Measurements from ENCODE around the gene RIMKLB. TPM values are rescaled to one million over a fixed set of nuclear protein-coding genes. Genes with fewer than 3 reads are reported as not detected.

RIMKLB gene
- total RNA-seq, 2 donors from 2014 or later: 4.3 to 6.0 TPM

DNA sequence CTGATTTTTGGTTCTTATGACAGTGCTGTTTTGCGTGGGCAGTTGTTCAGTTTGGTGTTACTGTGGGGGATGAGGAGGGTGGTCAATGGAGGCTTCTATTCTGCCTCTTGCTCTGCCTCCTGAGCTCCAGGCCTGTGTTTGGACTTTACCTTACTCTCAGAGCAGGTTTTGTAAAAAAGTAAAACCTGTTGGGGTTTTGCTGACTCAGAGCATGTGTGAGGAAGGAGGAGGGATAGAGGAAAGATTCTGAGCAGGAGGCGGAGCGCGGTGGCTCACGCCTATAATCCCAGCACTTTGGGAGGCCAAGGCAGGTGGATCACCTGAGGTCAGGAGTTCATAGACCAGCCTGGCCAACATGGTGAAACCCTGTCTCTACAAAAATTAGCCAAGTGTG lies 131.3 kb downstream of the RIMKLB start:
- TF ChIP-seq, protein P1, sequence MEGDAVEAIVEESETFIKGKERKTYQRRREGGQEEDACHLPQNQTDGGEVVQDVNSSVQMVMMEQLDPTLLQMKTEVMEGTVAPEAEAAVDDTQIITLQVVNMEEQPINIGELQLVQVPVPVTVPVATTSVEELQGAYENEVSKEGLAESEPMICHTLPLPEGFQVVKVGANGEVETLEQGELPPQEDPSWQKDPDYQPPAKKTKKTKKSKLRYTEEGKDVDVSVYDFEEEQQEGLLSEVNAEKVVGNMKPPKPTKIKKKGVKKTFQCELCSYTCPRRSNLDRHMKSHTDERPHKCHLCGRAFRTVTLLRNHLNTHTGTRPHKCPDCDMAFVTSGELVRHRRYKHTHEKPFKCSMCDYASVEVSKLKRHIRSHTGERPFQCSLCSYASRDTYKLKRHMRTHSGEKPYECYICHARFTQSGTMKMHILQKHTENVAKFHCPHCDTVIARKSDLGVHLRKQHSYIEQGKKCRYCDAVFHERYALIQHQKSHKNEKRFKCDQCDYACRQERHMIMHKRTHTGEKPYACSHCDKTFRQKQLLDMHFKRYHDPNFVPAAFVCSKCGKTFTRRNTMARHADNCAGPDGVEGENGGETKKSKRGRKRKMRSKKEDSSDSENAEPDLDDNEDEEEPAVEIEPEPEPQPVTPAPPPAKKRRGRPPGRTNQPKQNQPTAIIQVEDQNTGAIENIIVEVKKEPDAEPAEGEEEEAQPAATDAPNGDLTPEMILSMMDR (IDR thresholded peaks at IDR 0.05): no peak
- Histone ChIP-seq H3K27me3 (no peaks in the 10 kb centered on the region), H3K9ac (ENCODE audit: low read depth in 2 of 2, low read length in 2 of 2) (no peak overlapping the region), H3K27ac (no peak overlapping the region), H3K36me3 (no peaks in the 10 kb centered on the region), H3K4me1 (no peaks in the 10 kb centered on the region), H3K4me3 (no peak overlapping the region), H3K9me3 (no peaks in the 10 kb centered on the region)
- intact Hi-C loops (cut with DNase I): loop anchor here (10.0 kb wide), 1 partner anchor 144 kb away; no protein-coding TSS in a partner anchor
- DNase-seq: no peak

GRCh38 chr12:8829621-8830020 lies 131.8 kb downstream of the RIMKLB start:
- intact Hi-C loops (cut with DNase I): loop anchor here (10.0 kb wide), 1 partner anchor 145 kb away; no protein-coding TSS in a partner anchor
- H3K4me3 ChIP-seq: no peak overlapping the region
- DNase-seq: no peak
- no peaks in the 10 kb centered on the region for H3K36me3 ChIP-seq
- H3K9me3 ChIP-seq: no peaks in the 10 kb centered on the region
- H3K9ac ChIP-seq (ENCODE audit: low read depth in 2 of 2, low read length in 2 of 2): no peak overlapping the region
- H3K27me3 ChIP-seq: no peaks in the 10 kb centered on the region
- TF ChIP-seq, protein P1 (IDR thresholded peaks at IDR 0.05): no peak
- H3K4me1 ChIP-seq: no peaks in the 10 kb centered on the region
- H3K27ac ChIP-seq: no peak overlapping the region

- intact Hi-C loops (cut with DNase I): no loop called here
- Histone ChIP-seq H3K9ac (ENCODE audit: low read depth in 2 of 2, low read length in 2 of 2) (no peak overlapping the region), H3K4me3 (no peak overlapping the region), H3K27ac (no peak overlapping the region), H3K36me3 (no peaks in the 10 kb centered on the region), H3K9me3 (no peaks in the 10 kb centered on the region), H3K27me3 (no peaks in the 10 kb centered on the region), H3K4me1 (no peaks in the 10 kb centered on the region)
- DNase-seq: no peak
- TF ChIP-seq, protein P1 (IDR thresholded peaks at IDR 0.05): no peak
These were observed 133.3 kb downstream of the RIMKLB start for GRCh38 chr12:8831116-8831515.

GRCh38 chr12:8832500-8832899 lies 134.7 kb downstream of the RIMKLB start:
- no peaks in the 10 kb centered on the region for H3K9me3 ChIP-seq
- no peak for DNase-seq
- no peaks in the 10 kb centered on the region for H3K27me3 ChIP-seq
- intact Hi-C loops (cut with DNase I): no loop called here
- no peak overlapping the region for H3K27ac ChIP-seq
- TF ChIP-seq, protein P1 (IDR thresholded peaks at IDR 0.05): no peak
- H3K4me3 ChIP-seq: no peak overlapping the region
- H3K9ac ChIP-seq (ENCODE audit: low read depth in 2 of 2, low read length in 2 of 2): no peak overlapping the region
- no peaks in the 10 kb centered on the region for H3K4me1 ChIP-seq
- H3K36me3 ChIP-seq: no peaks in the 10 kb centered on the region

Other genes with a start within 250 kb of the RIMKLB start
- gene CLEC6A, start 242.0 kb upstream of the RIMKLB start, total RNA-seq: not detected
- gene CLEC4D, start 184.5 kb upstream of the RIMKLB start, total RNA-seq: under 1 TPM in 1 of 2 donors, not detected in 1; 0.16 TPM
- 1 to 10 TPM in 1 of 2 donors, not detected in 1; 1.5 TPM for gene CLEC4E, start 157.1 kb upstream of the RIMKLB start, total RNA-seq
- not detected for gene AICDA, start 85.1 kb upstream of the RIMKLB start, total RNA-seq
- gene MFAP5, start 35.2 kb upstream of the RIMKLB start, total RNA-seq: 10 to 100 TPM in 1 of 2 donors, 1 to 10 TPM in 1; 4.6 to 12.1 TPM
- not detected for gene A2ML1, start 124.6 kb downstream of the RIMKLB start, total RNA-seq
- gene PHC1, start 216.5 kb downstream of the RIMKLB start, total RNA-seq: 10 to 100 TPM in 1 of 2 donors, 1 to 10 TPM in 1; 7.2 to 12.8 TPM

Data from colonic mucosa (tissue), 4 donors.